ENCODE results near the gene PPP2R5A.

GRCh38 chr1:212297338-212297737, 12.1 kb downstream of the PPP2R5A start:
- TF ChIP-seq CTCF (conservative IDR thresholded peaks at IDR 0.05; ENCODE audit: low read length), result no peak
- no peak for TF ChIP-seq EZH2phosphoT487 (IDR thresholded peaks at IDR 0.05; ENCODE audit: borderline replicate concordance)
